ENCODE results near the gene COX20. TPM values are rescaled to one million over a fixed set of nuclear protein-coding genes. Genes with fewer than 3 reads are reported as not detected.

The COX20 gene
- total and polyA plus RNA-seq, 9 donors, result 25.2 to 107 (median 37.7) TPM

DNA sequence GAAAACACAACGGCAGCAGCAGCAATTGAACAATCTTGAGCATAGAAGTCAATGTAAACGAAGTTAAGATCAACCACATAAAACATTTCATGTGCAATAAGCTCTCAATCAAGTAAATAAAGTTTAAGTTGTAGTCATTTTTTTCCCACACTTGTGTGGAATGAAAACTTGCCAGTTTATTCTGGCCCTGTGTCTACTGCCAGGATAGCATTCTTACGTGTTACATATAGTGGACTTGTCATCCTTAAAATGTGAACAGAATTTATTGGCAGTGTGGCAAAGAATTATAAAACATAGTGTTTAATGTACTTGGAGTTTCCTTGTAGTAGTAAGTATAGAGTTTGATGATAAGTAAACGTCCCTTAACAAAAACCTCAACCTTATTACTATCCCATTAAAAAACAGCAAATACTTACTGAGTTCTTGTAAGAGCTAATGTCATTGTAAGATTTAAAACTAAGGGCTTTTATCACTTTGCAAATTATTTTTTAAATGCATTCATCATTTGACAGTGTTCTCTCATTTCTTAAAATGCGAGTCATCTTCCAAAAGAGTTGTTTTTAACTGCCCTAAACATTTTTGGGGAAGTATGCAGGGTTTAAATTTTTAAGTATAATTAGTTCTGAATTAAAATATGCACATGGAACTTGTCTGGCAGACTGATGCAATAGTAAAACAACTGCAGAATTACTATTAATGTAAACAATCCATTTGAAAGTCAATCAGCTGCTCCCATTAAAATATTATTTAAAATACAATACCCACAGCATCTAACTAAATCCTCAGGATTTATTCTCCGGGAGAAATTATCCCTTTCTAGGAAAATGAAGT is 7.9 kb downstream of the COX20 start:
- no peaks in the 10 kb centered on the region for H3K27me3 ChIP-seq
- intact Hi-C loops (cut with DNase I), result no loop called here
- no peaks in the 10 kb centered on the region for H3K36me3 ChIP-seq
- no peaks in the 10 kb centered on the region for H3K9me3 ChIP-seq
- TF ChIP-seq EP300 (IDR thresholded peaks at IDR 0.05) (no peak), POLR2A (IDR thresholded peaks at IDR 0.05) (no peak)
- TF ChIP-seq, protein P1, sequence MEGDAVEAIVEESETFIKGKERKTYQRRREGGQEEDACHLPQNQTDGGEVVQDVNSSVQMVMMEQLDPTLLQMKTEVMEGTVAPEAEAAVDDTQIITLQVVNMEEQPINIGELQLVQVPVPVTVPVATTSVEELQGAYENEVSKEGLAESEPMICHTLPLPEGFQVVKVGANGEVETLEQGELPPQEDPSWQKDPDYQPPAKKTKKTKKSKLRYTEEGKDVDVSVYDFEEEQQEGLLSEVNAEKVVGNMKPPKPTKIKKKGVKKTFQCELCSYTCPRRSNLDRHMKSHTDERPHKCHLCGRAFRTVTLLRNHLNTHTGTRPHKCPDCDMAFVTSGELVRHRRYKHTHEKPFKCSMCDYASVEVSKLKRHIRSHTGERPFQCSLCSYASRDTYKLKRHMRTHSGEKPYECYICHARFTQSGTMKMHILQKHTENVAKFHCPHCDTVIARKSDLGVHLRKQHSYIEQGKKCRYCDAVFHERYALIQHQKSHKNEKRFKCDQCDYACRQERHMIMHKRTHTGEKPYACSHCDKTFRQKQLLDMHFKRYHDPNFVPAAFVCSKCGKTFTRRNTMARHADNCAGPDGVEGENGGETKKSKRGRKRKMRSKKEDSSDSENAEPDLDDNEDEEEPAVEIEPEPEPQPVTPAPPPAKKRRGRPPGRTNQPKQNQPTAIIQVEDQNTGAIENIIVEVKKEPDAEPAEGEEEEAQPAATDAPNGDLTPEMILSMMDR (IDR thresholded peaks at IDR 0.05), result no peak
- no peak overlapping the region for H3K4me3 ChIP-seq
- 67 to 79% (median 72%) methylated on average over 6 of the region's 6 CpGs for WGBS, 3 donors
- no peak for DNase-seq
- no peak overlapping the region for H3K27ac ChIP-seq
- H3K4me1 ChIP-seq (ENCODE audit: insufficient read depth), result peaks cover 4% of the 10 kb centered on the region

DNA sequence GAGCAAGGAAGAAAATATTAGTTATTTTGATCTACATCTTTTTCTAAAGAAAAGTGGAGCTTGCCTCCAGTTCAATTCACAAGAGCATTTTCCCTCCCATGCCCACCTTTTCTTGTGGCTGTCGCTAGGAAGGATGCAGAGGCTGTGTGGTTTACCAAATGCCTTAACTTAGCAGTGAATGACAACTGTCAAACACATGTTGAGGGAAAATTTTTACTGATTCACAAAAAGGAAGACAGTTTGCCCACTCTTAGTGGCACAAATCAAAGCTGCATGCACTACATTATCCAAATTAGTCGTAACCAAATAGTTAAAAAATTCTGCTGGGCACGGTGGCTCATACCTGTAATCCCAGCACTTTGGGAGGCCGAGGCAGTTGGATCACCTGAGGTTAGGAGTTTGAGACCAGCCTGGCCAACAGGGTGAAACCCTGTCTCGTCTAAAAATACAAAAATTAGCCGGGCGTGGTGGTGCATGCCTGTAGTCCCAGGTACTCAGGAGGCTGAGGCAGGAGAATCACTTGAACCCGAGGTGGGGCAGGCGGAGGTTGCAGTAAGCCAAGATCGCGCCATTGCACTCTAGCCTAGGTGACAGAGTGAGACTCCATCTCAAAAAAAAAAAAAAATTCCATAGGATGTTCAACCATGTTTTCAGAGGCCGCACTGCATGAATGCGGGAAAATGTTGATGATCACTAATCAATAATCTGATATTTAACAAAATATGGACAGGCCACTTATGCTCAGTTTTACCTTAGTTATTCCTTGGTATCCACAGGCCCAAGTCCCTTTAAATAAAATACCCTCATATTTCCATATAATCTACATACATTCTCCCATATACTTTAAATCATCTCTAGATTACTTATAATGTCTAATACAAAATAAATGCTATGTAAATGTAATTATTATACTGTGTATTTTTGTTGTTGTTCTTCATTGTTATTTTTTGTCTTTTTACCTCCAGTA is 9.0 kb downstream of the COX20 start:
- H3K36me3 ChIP-seq, result no peaks in the 10 kb centered on the region
- H3K4me1 ChIP-seq (ENCODE audit: insufficient read depth), result peaks cover 2% of the 10 kb centered on the region
- no peaks in the 10 kb centered on the region for H3K27me3 ChIP-seq
- intact Hi-C loops (cut with DNase I), result no loop called here
- 89 to 93% (median 90%) methylated on average over 13 of the region's 13 CpGs for whole genome bisulfite sequencing, 3 donors
- H3K4me3 ChIP-seq, result no peak overlapping the region
- H3K9me3 ChIP-seq, result no peaks in the 10 kb centered on the region
- DNase-seq, result no peak
- no peak overlapping the region for H3K27ac ChIP-seq
- TF ChIP-seq POLR2A (IDR thresholded peaks at IDR 0.05) (no peak), EP300 (IDR thresholded peaks at IDR 0.05) (no peak)
- TF ChIP-seq, protein P1 (IDR thresholded peaks at IDR 0.05), result no peak

DNA sequence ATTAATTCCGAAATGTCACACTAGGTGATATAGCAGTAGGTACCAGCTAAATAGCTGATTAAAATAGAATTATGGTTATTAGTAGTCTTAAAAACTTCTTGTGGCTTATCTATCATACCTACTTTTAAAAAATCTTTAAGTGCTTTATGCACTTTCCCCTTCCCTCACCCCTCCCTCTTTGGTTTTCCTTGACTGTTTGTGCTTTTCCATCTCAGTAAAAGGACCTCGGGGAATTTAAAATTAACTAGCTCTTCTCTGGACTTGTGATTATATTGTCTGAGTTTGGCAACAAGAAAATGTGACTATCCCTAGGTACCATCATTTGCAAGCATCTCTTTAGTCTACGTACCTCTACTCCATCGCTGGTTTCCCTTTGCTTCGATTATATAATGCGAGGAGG is 11.2 kb downstream of the COX20 start:
- no peaks in the 10 kb centered on the region for H3K4me1 ChIP-seq (ENCODE audit: insufficient read depth)
- no peak overlapping the region for H3K4me3 ChIP-seq
- no peaks in the 10 kb centered on the region for H3K9me3 ChIP-seq
- TF ChIP-seq POLR2A (IDR thresholded peaks at IDR 0.05) (no peak), EP300 (IDR thresholded peaks at IDR 0.05) (no peak)
- TF ChIP-seq, protein P1 (IDR thresholded peaks at IDR 0.05), result no peak
- H3K27ac ChIP-seq, result no peak overlapping the region
- DNase-seq, result no peak
- no peaks in the 10 kb centered on the region for H3K27me3 ChIP-seq
- WGBS, 3 donors, result 89 to 92% (median 90%) methylated on average over 6 of the region's 6 CpGs
- no peaks in the 10 kb centered on the region for H3K36me3 ChIP-seq
- intact Hi-C loops (cut with DNase I), result no loop called here

- no peak for DNase-seq
- TF ChIP-seq, protein P1 (IDR thresholded peaks at IDR 0.05), result no peak
- no peak for TF ChIP-seq EP300 (IDR thresholded peaks at IDR 0.05)
- TF ChIP-seq POLR2A (IDR thresholded peaks at IDR 0.05), result no peak
- Histone ChIP-seq H3K27me3 (no peaks in the 10 kb centered on the region), H3K27ac (no peak overlapping the region), H3K4me3 (no peak overlapping the region), H3K36me3 (no peaks in the 10 kb centered on the region), H3K9me3 (no peaks in the 10 kb centered on the region), H3K4me1 (ENCODE audit: insufficient read depth) (no peaks in the 10 kb centered on the region)
- intact Hi-C loops (cut with DNase I), result no loop called here
- WGBS, 3 donors, result 28 to 48% (median 36%) methylated on average over 1 of the region's 1 CpG
Observed at GRCh38 chr1:244849189-244849866, 13.9 kb downstream of the COX20 start.

Measured in ovary (tissue), 9 donors.